ENCODE data around the gene CAMK1.

CAMK1 gene

DNA sequence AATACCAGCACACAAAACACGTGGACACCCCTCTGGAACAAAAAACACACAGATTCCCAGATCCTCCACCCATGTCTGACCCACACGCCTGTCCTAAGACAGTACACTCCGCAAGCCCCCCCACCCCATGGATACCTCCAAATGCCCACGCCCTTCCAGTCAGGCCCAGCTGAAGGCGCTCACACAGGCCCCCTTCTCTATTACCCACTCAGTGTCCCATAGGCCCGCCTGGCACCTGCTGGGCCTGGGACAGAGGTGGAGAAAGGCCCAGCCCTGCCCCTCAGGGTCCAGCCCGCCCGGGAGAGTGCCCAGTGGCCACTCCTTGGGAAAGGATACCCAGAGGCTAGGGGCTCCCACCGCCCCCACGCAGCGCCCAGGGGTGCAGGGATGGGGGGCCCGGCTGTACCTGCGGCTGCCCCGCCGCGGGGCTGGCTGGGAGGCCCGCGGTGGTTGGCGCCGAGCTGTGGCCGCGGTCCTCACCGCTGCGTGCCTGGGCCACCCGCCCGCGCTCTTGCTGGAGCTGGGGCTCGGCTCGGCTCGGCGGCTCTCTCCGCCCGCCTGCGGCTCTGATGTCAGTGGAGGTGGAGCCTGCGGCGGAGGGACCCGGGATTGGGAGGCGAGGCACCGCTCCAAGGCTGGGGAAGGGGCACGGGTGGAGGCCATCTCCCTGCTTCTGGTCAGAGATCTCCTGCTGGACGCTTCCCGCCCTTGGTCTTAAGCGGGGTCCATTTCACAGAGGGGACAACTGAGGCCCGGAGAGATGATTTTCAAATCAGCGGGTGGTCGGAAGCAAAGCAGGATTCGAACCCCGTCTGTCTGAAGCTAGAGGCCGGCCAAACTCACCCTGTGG lies at the start of gene CAMK1:
Gene CAMK1 (minus strand): TSS at position 522 of the 850 bp plus-strand sequence. CDS start 2,198 bp downstream, outside the sequence.
- DNase-seq, result peak; percentile 25

DNA sequence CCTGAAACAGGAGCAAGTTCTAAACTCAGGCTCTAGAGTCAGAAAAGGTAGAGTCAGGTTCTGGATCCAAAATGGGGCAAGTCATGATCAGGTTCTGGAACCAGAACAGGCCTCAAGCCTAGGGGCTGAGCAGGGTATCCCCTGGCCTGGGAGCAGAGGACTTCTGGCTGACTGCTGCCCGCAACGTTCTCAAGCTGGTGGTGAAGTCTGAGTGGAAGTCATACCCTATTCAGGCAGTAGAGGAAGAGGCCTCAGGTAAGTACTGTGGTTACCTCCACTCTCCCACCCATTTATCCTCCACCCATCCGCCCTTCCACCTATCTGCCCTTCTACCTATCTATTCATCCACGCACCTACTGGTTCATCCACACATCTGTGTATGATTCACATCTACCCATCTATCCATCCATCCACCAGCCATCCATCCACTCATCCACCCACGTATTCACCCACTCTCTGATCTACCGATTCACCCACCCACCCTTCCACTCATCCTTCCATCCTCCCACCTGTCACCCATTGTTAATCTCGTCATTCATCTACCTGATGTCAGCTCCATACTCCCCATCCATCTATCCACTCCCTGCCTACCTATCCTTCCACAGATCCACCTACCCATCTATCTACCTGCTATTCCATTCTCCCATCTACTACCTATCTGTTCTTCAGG lies 49.1 kb upstream of the CAMK1 start:
- no peak for DNase-seq

DNA sequence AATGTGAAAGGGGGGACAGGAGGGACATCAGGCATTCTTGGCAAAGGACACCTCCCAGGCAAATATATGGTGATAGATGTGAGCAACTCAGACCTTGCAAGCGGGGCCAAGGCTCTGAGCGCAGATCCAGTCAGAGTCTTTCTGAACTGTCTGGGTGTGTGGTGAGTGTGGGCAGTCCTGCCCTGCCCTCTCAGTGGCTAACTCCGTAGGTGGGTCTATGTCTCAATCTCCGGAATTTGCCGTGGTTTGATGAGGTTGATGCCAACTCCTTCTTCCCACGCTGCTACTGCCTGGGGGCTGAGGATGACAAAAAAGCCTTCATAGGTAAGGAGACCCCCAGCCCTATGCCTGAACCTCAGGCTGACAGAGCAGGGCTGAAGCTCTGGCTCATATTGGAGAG lies 47.7 kb upstream of the CAMK1 start:
- no peak for DNase-seq

DNA sequence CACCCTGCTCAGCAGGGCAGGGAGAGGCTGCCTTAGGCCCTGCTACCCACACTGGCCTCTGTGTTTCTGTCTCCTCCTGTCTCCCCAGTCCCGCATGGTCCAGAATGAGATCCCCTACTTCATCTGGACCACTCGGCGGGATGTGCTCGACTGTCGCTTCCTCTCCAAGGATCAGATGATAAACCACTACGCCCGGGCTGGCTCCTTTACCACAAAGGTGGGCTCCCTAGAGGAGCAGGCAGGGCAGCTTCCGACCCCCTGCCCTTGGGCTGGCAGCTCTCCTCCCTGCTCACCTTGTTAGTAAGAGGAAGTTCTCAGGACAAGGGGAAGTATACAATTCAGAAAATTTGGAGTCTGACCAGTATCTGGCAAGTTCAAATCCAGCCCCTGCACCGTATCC lies 46.2 kb upstream of the CAMK1 start:
- DNase-seq, result no peak

DNA sequence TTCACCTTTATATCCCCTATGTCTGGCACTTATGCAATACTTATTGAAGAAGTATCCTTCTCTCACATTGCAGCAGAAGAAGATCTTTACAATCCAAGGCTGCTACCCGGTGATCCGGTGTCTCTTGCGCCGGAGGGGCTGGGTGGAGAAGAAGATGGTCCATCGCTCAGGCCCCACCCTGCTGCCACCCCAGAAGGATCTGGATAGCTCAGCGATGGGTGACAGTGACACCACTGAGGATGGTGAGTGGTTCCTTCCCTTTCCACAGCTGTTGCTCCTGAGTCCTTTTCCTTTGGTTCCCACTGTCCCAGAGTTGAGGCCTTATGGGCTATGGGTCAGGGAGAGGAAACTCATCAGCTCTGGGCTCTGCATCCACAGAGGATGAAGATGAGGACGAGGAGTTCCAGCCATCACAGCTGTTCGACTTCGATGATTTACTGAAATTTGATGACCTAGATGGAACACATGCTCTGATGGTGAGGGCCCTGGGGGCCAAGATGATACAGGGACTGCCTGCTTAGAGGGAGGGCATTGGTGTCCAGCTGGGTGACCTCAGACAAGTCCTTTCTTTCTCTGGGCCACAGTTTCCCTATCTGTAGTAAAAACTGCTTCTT lies 43.2 kb upstream of the CAMK1 start:
- DNase-seq, result no peak

DNA sequence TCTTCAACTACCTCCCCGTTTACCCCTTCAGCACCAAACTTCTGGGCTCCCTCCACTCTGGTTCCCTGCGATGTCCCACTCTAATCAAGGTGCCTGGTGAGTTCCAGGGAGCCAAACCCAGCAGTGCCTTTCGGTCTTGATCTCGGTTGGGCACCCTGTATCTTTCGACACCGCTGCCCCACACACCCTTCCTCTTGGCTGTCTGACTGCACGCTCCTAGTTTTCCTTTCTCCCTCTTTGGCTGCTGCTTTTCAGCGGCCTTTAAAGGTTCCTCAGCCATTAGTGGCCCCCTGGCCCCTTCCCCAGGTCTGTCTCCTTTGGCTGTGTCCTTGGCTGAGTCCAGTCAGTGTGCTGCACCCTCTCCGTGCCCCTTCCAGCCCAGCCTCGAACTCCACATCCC lies 41.1 kb upstream of the CAMK1 start:
- no peak for DNase-seq

DNA sequence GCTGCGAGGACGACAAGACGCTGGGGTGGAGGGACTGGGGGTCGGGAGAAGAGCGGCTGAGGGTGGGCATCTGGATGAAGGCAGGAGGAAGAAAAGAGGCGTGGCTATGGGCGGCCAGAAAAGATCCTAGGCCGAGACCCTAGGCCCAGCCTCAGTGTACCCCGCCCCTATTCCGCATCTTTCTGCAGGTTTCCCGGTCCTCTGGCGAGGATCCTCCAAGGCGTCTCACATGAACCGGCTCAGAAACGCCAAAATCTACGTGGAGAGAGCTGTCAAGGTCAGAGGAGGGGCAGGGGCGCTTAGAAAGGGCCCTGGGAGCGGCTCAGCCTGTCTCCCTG lies 40.7 kb upstream of the CAMK1 start:
- DNase-seq, result no peak

DNA sequence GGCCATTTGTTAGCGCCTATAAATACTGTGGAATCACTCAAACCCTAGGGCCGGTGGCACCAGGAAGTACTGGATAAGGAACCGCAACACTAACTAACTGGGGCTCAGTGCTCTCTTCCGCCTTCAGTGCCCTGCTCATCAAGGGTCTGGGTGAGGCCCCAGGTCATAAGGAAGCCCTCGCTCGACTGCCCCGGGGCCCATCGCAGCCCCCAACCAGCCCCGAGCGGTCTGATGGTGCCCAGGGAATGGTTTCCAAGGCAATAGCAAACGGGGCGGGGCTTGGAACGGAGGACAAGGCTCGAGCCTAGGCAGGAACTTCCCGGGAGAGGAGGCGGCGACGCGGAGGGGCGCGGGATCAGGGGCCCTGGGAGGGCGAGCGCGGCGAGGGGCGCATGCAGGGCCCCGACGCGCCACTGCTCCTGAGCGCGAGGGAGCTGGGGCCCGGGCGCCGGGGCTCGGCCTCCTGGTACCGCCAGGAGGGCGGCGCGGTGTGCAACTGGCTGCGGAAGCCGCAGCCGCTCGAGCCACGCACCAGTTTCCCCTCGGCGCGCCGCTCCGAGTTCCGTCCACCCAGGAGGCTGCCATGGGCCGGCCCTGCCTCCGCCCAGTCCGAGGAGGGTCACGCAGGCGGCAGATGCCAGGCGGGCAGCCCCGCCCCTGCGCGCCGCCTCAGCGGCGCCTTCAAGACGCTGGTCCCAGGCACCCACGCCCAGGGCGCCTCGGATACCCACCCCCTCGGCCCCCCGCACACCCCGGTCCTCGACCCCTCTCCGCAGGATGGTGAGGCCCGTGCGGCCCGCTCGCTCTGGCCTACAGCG lies 40.1 kb upstream of the CAMK1 start, which contains the start of gene TTLL3:
Gene TTLL3 (plus strand): TSS at position 648 of the 818 bp plus-strand sequence. CDS start 400 bp downstream, outside the sequence.
- peak; percentile 39 for DNase-seq

DNA sequence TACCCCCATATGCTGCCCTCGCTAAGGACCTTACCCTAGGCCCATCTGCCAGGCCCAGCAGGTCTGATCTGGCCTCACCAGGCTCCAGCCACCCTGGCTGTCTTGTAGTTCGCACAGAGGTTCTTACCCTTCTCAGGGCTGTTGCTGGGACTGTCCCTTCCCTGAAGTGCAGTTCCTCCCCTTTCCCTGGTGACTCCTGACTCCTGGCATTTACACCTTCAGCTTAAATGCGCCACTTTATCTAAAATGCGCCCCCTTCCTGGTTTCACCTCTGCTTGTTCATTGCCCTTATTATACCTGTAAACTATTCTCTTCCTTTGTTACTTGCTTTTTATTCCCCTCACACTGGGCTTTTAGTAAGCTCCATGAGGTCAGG lies 39.5 kb upstream of the CAMK1 start:
- no peak for DNase-seq

DNA sequence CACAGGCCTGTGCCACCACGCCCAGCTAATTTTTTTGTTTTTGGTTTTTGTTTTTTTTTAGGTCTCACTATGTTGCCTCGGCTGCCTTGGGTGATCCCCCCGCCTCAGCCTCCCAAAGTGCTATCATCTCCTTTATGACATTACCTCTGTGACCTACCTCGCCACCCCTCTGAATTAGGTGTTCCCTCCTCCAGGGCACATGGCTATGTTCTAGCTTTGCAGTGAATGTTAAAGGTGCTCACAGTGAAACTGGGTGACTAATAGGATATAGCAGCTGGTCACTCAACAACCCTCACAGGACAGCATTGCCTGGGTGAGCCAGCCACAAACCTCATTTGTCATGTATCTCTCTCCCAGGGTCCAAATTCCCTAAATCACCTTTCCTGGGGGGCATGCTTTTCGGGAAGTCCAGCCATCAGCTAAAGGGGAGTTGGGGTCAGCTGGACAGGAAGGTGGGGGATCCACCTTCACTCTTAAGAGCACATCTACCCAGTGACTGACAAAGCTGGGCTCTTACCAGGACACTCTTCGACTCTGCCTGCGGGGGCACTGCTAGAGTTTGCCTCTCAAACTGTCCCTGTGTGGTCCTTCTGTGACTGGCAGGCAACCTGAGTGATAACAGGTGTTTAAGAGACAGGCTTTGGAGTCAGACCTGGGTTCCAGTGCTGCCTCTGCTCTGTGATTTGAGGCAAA lies 38.7 kb upstream of the CAMK1 start:
- peak; percentile 28 for DNase-seq

DNA sequence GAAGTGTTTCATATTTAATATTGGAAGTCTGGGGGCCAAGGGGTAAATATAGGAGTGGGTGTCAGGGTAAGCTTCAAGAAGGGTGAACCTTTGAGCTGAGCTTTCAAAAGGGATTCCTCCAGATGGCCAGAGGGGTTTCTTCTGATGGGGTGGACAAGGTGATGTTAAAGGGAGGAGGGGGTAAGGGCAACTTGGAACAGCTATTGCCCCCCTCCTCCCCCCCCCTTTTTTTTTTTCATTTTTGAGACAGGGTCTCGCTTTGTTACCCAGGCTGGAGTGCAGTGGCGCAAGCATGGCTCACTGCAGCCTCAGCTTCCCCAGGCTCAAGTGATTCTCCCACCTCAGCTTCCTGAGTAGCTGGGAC lies 38.2 kb upstream of the CAMK1 start:
- no peak for DNase-seq

DNA sequence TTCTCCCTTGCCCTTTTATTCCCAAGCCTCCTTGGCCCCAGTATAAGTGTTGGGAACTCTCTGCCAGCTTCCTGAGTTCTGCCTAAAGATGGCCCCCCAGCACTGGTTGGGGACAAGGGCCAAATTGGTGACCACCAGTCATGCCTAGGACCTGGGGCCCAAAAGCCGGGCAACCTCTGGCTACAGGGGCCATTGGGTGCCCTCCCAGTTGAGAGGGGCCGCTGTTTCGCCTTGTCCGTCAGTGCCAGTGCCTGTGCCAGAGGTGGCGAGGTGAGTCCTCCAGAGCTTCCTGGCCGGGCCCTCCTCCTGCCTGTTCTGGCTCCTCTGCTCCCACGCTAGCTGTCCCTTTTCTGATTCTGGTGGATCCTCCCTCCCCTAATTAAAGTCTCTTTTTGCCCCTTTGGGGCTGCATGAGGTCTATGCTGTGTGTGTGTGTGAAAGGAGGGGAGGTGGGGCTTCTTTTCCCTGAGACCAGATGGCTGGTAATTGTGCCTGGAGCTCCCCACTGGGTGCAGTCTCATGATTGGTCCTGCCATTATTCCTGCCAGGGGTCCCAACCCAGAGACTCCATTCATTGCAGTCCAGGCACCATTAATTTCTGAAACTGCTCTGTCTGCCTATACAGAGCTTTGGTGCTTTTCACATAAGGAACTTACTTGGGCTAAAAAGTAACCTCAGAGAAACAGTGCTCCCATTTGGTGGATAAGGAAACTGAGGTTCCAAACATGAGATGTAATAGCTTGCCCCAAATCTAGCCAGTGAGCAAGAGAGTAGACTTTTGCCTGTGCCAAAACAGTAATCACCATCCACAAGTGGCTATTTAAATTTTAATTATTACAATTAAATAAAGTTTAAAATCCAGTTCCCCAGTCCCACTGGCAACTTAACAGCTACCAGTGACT lies 37.2 kb upstream of the CAMK1 start:
- DNase-seq, result no peak

DNA sequence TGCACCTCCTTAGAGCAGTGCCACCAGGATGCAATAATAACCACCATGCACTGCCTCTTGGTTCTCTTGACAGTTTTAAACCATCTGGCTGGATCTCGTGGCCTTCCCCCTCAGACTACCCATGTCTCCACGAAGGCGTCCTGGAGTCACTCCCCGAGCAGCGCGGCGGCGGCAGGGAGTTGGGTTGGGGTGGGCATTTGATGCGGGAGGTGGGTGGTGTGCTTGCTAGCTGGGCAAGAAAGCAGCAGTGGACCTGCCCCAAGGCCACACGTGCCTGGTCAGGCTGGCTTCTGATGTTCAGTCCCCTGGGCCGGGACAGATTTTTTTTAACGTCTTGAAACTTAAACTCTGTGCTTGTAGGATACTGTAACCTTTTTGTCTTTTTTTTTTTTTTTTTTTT lies 36.4 kb upstream of the CAMK1 start:
- no peak for DNase-seq

DNA sequence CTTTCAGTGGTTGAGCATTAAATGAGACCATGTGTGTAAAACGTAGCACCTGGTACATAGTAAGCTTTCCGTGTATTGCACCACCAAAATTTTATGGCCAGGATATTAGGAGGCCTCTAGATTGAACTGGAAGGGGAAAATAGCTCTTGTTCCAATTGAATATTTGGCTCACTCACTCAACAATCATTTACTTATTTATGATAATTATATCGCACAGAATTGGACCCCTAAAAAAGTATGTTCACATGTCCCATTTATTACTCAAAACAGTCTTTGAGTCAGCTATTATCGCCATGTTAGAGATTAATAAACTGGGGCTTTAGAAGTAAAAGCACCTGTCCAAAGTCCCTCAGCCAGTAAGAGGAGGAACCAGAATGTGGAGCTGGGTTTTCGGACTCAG lies 35.2 kb upstream of the CAMK1 start:
- no peak for DNase-seq

DNA sequence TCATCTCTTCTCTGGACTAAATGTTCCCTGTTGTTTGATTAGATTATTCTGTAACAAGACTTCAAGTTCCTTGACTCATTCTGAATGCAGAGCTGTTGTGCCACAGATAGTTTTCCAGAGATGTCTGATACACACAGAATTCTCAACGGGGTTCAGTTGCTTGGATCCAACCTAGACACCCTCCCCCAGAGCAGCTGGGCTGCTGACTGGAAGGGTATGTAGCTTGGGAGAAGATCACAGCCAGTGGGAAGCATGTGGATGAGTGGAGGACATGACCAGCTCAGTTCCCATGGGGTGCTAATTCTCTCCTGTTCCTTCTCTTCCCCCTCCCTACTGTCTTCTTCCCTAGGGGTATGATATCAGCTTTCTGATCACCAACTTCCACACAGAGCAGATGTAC lies 33.7 kb upstream of the CAMK1 start:
- no peak for DNase-seq

DNA sequence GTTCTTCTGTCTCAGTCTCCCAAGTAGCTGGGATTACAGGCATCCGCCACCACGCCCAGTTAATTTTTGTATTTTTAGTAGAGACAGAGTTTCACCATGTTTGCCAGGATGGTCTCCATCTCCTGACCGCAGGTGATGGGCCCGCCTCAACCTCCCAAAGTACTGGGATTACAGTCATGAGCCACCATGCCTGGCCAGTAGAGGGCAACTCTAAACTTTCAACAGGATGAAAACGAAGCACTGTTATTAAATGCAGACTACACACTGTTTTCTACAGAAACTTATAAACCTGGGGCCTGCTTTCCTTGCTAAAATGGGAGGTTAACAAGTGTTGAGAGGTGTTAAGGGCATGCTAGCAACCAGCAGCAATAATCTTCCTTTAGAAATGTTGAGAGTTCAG lies 30.8 kb upstream of the CAMK1 start:
- no peak for DNase-seq

DNA sequence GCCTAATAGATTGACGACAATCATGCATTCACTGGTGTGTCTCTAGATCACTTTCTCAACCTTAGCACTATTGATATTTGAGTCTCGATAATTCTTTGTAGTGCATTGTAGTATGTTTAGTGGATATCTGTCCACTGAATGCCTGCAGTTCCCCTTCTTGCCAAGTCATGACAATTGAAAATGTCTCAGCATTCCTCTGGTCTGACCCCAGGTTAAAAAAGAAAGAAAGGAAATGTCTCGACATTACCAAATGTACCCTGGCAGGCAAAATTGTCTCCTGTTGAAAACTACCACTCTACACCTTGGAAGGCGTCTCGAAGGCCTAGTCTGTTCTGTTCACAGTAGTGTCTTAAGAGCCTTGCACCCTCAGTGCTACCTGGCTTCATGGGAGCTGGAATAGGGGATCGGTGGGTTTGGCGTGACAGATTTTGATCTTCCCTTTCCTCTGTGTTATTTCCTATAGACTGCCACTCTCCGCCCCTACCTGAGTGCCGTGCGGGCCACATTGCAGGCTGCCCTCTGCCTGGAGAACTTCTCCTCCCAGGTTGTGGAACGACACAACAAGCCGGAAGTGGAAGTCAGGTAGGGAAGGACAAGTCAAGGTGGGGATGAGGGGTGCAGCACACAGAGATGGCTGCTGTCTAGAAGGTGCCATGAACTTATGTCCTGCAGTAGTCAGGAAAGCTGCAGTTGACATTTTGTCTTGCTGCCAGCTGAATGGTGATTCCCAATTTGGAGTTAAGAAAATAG lies 27.6 kb upstream of the CAMK1 start:
- no peak for DNase-seq

DNA sequence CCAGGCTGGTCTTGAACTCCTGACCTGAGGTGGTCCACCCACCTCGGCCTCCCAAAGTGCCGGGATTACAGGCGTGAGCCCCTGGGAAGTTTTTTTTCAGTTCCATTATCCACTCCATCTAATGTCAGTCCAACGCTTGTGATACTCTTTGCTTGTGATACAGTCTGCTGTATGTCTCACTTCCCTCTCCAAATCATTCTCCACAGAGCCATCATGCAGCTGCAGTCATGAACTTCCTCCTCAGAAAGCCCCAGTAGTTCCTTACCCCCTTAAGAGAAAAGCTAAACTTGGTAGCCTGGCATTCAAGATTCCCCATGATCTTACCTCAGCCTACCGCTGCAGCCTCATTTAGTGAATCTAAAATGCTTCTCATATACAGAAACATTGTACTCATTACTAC lies 25.5 kb upstream of the CAMK1 start:
- DNase-seq, result no peak

DNA sequence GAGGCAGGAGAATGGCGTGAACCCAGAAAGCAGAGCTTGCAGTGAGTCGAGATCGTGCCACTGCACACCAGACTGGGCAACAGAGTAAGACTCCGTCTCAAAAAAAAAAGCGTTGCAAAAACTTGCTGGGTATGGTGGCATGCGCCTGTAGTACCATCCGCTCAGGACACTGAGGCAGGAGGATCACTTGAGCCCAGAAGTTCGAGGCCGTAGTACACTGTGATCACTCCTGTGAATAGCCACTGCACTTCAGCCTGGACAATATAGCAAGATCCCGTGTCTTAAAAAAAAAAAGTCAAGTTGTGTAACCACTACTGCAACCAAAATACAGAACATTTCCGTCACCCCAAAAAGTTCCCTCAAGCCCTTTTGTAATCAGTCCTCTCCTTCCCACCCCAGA lies 24.7 kb upstream of the CAMK1 start:
- no peak for DNase-seq

DNA sequence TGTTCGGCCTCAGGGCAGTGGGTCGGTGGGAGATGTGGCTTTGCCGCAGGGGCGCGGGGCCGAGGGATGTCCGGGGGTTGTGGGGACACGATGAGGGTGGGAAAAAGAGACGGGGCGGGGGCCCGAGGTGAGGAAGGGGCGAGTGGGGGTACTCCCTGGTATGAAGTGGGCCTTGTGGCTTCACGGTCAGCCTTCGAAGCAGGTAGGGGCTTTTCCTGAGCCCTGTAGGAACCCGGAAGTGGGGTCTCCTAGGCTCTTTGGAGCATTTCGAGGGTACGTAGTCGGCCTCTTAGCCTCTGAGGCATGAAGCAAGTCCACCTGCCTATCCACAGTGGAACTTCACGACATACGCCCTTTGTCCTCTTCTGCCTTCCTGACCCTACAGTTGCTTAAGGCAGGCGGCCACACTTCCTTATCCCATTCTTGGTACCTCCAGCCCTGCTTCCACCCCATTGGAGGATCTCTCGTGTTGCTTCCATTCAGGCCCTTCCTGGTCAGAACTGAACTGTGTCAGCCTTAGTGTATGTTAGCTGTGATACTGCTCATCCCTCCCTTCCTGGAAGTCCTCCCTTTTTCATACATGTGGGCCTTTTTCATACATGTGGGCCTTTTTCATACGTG lies 23.5 kb upstream of the CAMK1 start:
- no peak for DNase-seq
